Pancreas (tissue), 10 donors: ENCODE results near the gene NPR1. TPM values are rescaled to one million over a fixed set of nuclear protein-coding genes. Genes with fewer than 3 reads are reported as not detected.
"Not testable (repeated sequence)": the region's sequence is repeated elsewhere in the genome, so short reads cannot be mapped to it uniquely, and the experiment has no call there.

Source experiments
- ATAC-seq, 4 donors: fragments of 200-7000 bp; cut with Tn5 transposase; one replicate each; pipeline versions ENCODE4 v1.8.0 to v1.9.1; 2020; ENCODE audit warnings: mild to moderate bottlenecking in 4 of 4, moderate library complexity in 4 of 4
- DNase-seq, 6 donors: peaks; one replicate each; pipeline ENCODE4 v3.0.0-alpha.2; 2020
- FAIRE-seq: peaks from 2 replicates; lab custom pipeline; 2012; peaks lifted over from hg19 to GRCh38; lab: Jason Lieb, UNC
- H3K27ac ChIP-seq, 4 donors: fragments of 200-600 bp; sonication (generic); 1 replicate in 3 of 4; 2 replicates in 1 of 4; pipeline versions ENCODE4 v1.5.0 to v1.8.0; 2020
- H3K27me3 ChIP-seq, 4 donors: fragments of 200-600 bp; one replicate each; pipeline ENCODE4 v1.8.0; 2021
- H3K36me3 ChIP-seq, 3 donors: fragments of 200-600 bp; sonication (generic) in 1 of 3; one replicate each; pipeline versions ENCODE4 v1.5.0 to v1.8.0; 2020 to 2021
- H3K4me1 ChIP-seq, 3 donors: fragments of 200-600 bp; one replicate each; pipeline ENCODE4 v1.8.0; 2021
- H3K4me3 ChIP-seq, 4 donors: fragments of 200-600 bp; sonication (generic) in 2 of 4; one replicate each; pipeline versions ENCODE4 v1.5.0 to v1.8.0; 2020 to 2021
- H3K9me3 ChIP-seq, 4 donors: fragments of 200-600 bp; one replicate each; pipeline ENCODE4 v1.8.0; 2021
- CTCF ChIP-seq, 4 donors: fragments of 200-600 bp; sonication (generic) in 3 of 4; IDR thresholded peaks; one replicate each; pipeline versions ENCODE4 v1.5.0 to v1.8.0; 2021; ENCODE audit warnings: antibody characterized with exemption in 4 of 4
- WGBS, 2 donors: extraction: QIAGEN DNeasy Blood & Tissue Kit; methylation state at CpG; one replicate each; pipeline ENCODE4 v1.1.7; 2013; 5-methylcytosine and 5-hydroxymethylcytosine counted together
- intact Hi-C, 3 donors: fragments of 100-400 bp; cut with DNase I; formaldehyde crosslinking; loops; one replicate each; pipeline versions ENCODE4 v1.11.1 to v1.14.2; 2022
- polyA plus RNA-seq, 2 donors: library from polyadenylated mRNA; stranded (reverse); fragments of 200-250 nt; gene quantifications; one replicate each; pipeline ENCODE4 v1.2.3, GENCODE V29; 2013
- total RNA-seq, 6 donors: library from RNA; stranded (reverse); fragmentation: NEBNext Ultra II Directional in 4 of 6; extraction: Animal tissue kit (Norgen Biotek cat#: 25700) in 4 of 6; gene quantifications; one replicate each; pipeline versions ENCODE4 v1.2.1 to v1.2.4, GENCODE V29; 2021 to 2023
- donor health status: healthy with polysubstance abuse.
- donor health status: DM: no; HTN: no; CAD: no; lungs with moderate emphysema.
- donor health status: DM: no; HTN: no; CAD: no.
- donor health status: control.
- donor health status: control.
- donor health status: Bipolar disorder and iron deficiency.
- donor health status: DM: yes; HTN: yes; CAD: no.
- donor health status: DM: no; HTN: no; CAD: no.
- donor health status: DM: no; HTN: no; CAD: no.
- donor health status: DM: yes; HTN: yes; CAD: no.

Gene NPR1
- total and polyA plus RNA-seq, 8 donors = 1.6 to 11.8 (median 4.6) TPM

GRCh38 chr1:153659656-153660055, 18.8 kb upstream of the NPR1 start:
- H3K4me3 ChIP-seq = peak overlapping the region; percentile 32 to 66 (median 48)
- FAIRE-seq (no peak), ATAC-seq (no peak), DNase-seq (peak in 2 of 6 donors; percentile 20 to 35)
- H3K4me1 ChIP-seq = peaks cover 0 to 9% (median 6%) of the 10 kb centered on the region in 3 donors
- H3K9me3 ChIP-seq = no peaks in the 10 kb centered on the region
- H3K27ac ChIP-seq = peak overlapping the region in 2 of 4 donors; percentile 88 to 94
- intact Hi-C loops = no loop called here
- 52 to 56% methylated on average over 9 of the region's 9 CpGs for WGBS, 2 donors
- H3K27me3 ChIP-seq = no peaks in the 10 kb centered on the region
- TF ChIP-seq CTCF (IDR thresholded peaks at IDR 0.05) = no peak
- H3K36me3 ChIP-seq = peaks cover 10 to 38% (median 23%) of the 10 kb centered on the region in 3 donors

- ATAC-seq (no peak), FAIRE-seq (no peak), DNase-seq (no peak)
- TF ChIP-seq CTCF (IDR thresholded peaks at IDR 0.05) = no peak
- intact Hi-C loops = no loop called here
- no peak overlapping the region for H3K4me3 ChIP-seq
- no peak overlapping the region for H3K27ac ChIP-seq
- 68 to 69% methylated on average over 9 of the region's 9 CpGs for WGBS, 2 donors
- H3K36me3 ChIP-seq = peaks cover 10 to 53% (median 34%) of the 10 kb centered on the region in 3 donors
- peaks cover 0 to 9% (median 6%) of the 10 kb centered on the region in 3 donors for H3K4me1 ChIP-seq
- no peaks in the 10 kb centered on the region for H3K9me3 ChIP-seq
- H3K27me3 ChIP-seq = no peaks in the 10 kb centered on the region
Observed at GRCh38 chr1:153661111-153661708, 17.3 kb upstream of the NPR1 start.

- 47 to 53% methylated on average over 2 of the region's 2 CpGs for WGBS, 2 donors
- Histone ChIP-seq H3K36me3 (peaks cover 14 to 64% (median 43%) of the 10 kb centered on the region in 3 donors), H3K4me1 (peaks cover 0 to 9% (median 6%) of the 10 kb centered on the region in 3 donors), H3K4me3 (no peak overlapping the region), H3K27ac (no peak overlapping the region), H3K27me3 (no peaks in the 10 kb centered on the region), H3K9me3 (no peaks in the 10 kb centered on the region)
- intact Hi-C loops = no loop called here
- FAIRE-seq (no peak), DNase-seq (no peak), ATAC-seq (no peak)
- no peak for TF ChIP-seq CTCF (IDR thresholded peaks at IDR 0.05)
Observed at GRCh38 chr1:153662269-153662668, 16.2 kb upstream of the NPR1 start.

GRCh38 chr1:153663211-153663610, 15.3 kb upstream of the NPR1 start:
- no peak overlapping the region for H3K27ac ChIP-seq
- DNase-seq (no peak), ATAC-seq (no peak), FAIRE-seq (no peak)
- peaks cover 0 to 12% (median 6%) of the 10 kb centered on the region in 3 donors for H3K4me1 ChIP-seq
- no peak overlapping the region for H3K4me3 ChIP-seq
- intact Hi-C loops = no loop called here
- 84 to 86% methylated on average over 5 of the region's 5 CpGs for WGBS, 2 donors
- H3K9me3 ChIP-seq = no peaks in the 10 kb centered on the region
- no peaks in the 10 kb centered on the region for H3K27me3 ChIP-seq
- peaks cover 15 to 70% (median 53%) of the 10 kb centered on the region in 3 donors for H3K36me3 ChIP-seq
- no peak for TF ChIP-seq CTCF (IDR thresholded peaks at IDR 0.05)

- Histone ChIP-seq H3K27me3 (no peaks in the 10 kb centered on the region), H3K27ac (no peak overlapping the region), H3K36me3 (peaks cover 9 to 62% (median 49%) of the 10 kb centered on the region in 3 donors), H3K4me3 (no peak overlapping the region), H3K4me1 (peaks cover 10 to 20% (median 19%) of the 10 kb centered on the region in 3 donors), H3K9me3 (no peaks in the 10 kb centered on the region)
- TF ChIP-seq CTCF (IDR thresholded peaks at IDR 0.05) = no peak
- 84 to 89% methylated on average over 4 of the region's 4 CpGs for WGBS, 2 donors
- intact Hi-C loops = no loop called here
- DNase-seq = no peak
- no peak for ATAC-seq
- no peak for FAIRE-seq
Observed at GRCh38 chr1:153667439-153667838, 11.0 kb upstream of the NPR1 start.

- H3K9me3 ChIP-seq, intact Hi-C loops, FAIRE-seq, H3K4me3 ChIP-seq, ATAC-seq, H3K27me3 ChIP-seq, H3K27ac ChIP-seq: not testable (repeated sequence)
- peaks cover 10 to 20% (median 19%) of the 10 kb centered on the region in 3 donors for H3K4me1 ChIP-seq
- H3K36me3 ChIP-seq = peaks cover 4 to 51% (median 42%) of the 10 kb centered on the region in 3 donors
- peak in 1 of 6 donors; percentile 11 for DNase-seq
- WGBS, 2 donors = 95 to 96% methylated on average over 8 of the region's 8 CpGs
Observed at GRCh38 chr1:153668672-153669071, 9.8 kb upstream of the NPR1 start.
